Heart left ventricle (tissue), 13 donors: ENCODE measurements around the gene SESN1.
"Not testable (repeated sequence)": the region's sequence is repeated elsewhere in the genome, so short reads cannot be mapped to it uniquely, and the experiment has no call there.

Source experiments
- POLR2A ChIP-seq, 2 donors: fragments of 450-650 bp; IDR thresholded peaks; one replicate each; pipeline ENCODE4 v1.6.1; 2017; ENCODE audit warnings: antibody characterized with exemption in 2 of 2, mild to moderate bottlenecking in 2 of 2, moderate library complexity in 2 of 2
- TF ChIP-seq, protein P1 (sequence below), 12 donors: fragments of 200-600 bp; sonication (generic) in 4 of 12; IDR thresholded peaks; one replicate each; pipeline versions ENCODE4 v1.5.0 to v1.8.0; 2018 to 2022; ENCODE audit warnings: antibody characterized with exemption in 12 of 12, mild to moderate bottlenecking in 5 of 12
- donor health status: ischemic (EF 13 %, LVEDD 7.1; RV severe dilation, severe dysfunction).
- donor health status: DM: no; HTN: yes; CAD: no.
- donor health status: DM: no; HTN: no; CAD: no.
- donor health status: ischemic (EF 25% LVEDD 6.9; RV normal size, moderate dysfunction).
- donor health status: ischemic (EF 25% LVEDD 5.7; RV mildly dilated, moderate dysfunction).
- donor health status: ischemic (EF 35%, LVEDD 5.7; RV mildly dilated, moderate dysfunction).
- donor health status: nonischemic (EF 11% LVEDD 7.7; RV severe dilation, severe dysfunction).
- donor health status: DM: yes; HTN: yes; CAD: no.
- donor health status: PGD.
- donor health status: ischemic (EF 29% LVEDD 5.4; RV normal size, mild dysfunction).
- donor health status: nonischemic (EF 23%, LVEDD 6.1; RV moderate dilation, normal function).

GRCh38 chr6:109136530-109136929, 41.9 kb upstream of the SESN1 start:
- TF ChIP-seq, protein P1, sequence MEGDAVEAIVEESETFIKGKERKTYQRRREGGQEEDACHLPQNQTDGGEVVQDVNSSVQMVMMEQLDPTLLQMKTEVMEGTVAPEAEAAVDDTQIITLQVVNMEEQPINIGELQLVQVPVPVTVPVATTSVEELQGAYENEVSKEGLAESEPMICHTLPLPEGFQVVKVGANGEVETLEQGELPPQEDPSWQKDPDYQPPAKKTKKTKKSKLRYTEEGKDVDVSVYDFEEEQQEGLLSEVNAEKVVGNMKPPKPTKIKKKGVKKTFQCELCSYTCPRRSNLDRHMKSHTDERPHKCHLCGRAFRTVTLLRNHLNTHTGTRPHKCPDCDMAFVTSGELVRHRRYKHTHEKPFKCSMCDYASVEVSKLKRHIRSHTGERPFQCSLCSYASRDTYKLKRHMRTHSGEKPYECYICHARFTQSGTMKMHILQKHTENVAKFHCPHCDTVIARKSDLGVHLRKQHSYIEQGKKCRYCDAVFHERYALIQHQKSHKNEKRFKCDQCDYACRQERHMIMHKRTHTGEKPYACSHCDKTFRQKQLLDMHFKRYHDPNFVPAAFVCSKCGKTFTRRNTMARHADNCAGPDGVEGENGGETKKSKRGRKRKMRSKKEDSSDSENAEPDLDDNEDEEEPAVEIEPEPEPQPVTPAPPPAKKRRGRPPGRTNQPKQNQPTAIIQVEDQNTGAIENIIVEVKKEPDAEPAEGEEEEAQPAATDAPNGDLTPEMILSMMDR (IDR thresholded peaks at IDR 0.05): not testable (repeated sequence)
- TF ChIP-seq POLR2A (IDR thresholded peaks at IDR 0.05): not testable (repeated sequence)
